ACC112 (cell line): ENCODE measurements around the gene TMEM125.

Experiments
- H2AFZ ChIP-seq: fragments of 200-600 bp; sonication (generic); one replicate; pipeline ENCODE4 v1.6.0; 2017; ENCODE audit warnings: antibody characterized with exemption, low read length; ENCODE audit not compliant: unreplicated experiment
- H3K27ac ChIP-seq: fragments of 200-600 bp; sonication (generic); 2 replicates; pipeline ENCODE4 v1.5.1; 2014; ENCODE audit warnings: low read depth, mild to moderate bottlenecking, antibody characterized with exemption, low read length, moderate library complexity
- H3K27me3 ChIP-seq: fragments of 200-600 bp; sonication (generic); 2 replicates; pipeline ENCODE4 v1.6.1; 2014; ENCODE audit warnings: mild to moderate bottlenecking, antibody characterized with exemption, low read length, moderate library complexity, mixed read lengths; ENCODE audit not compliant: insufficient read depth
- H3K36me3 ChIP-seq: fragments of 200-600 bp; sonication (generic); 2 replicates; pipeline ENCODE4 v1.6.1; 2016; ENCODE audit warnings: mild to moderate bottlenecking, antibody characterized with exemption, low read length, moderate library complexity, mixed read lengths; ENCODE audit not compliant: insufficient read depth
- H3K4me1 ChIP-seq: fragments of 200-600 bp; sonication (generic); one replicate; pipeline ENCODE4 v1.6.1; 2016; ENCODE audit warnings: low read length, mixed read lengths; ENCODE audit not compliant: insufficient read depth, unreplicated experiment, control insufficient read depth
- H3K4me3 ChIP-seq: fragments of 200-600 bp; sonication (generic); 2 replicates; pipeline ENCODE4 v1.5.1; 2014; ENCODE audit warnings: mild to moderate bottlenecking, low read depth, low read length
- H3K79me2 ChIP-seq: fragments of 200-600 bp; sonication (generic); one replicate; pipeline ENCODE4 v1.6.0; 2016; ENCODE audit warnings: low read length; ENCODE audit not compliant: control insufficient read depth, unreplicated experiment, insufficient read depth

The TMEM125 gene

DNA sequence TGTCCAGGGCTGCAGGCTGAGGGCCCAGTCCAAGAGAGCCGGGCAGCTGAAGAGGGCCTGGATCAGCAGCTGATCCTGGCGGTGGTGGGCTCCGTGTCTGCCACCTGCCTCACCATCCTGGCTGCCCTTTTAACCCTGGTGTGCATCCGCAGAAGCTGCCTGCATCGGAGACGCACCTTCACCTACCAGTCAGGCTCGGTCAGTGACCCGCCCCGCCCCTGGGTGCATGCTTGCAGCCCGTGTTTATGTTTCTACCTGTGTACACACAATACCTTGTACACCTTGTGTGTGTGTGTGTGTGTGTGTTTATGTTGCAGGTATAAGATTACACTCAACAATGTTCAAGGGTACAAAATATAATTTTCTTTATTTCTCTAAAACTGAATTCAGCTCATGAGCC lies 44.0 kb downstream of the TMEM125 start:
- Histone ChIP-seq H3K27ac (no peak overlapping the region), H3K4me3 (no peak overlapping the region)

DNA sequence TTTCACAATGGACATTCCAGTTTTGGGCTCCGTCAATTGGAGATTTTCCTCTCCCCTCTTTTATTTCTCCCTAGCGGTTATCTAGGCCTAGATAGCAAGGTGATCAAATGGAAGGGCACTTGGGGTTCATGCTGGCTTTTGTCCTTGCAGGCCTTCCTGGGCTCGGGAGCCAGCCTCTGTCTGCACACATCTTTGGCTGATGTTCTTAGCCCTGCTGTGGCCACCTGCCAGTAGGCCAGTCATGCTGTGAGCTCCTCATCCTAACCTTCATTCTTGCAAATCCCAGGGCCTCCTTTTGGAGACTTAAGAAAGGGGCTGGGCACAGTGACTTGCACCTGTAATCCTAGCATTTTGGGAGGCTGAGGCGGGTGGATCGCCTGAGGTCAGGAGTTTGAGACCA lies 44.5 kb downstream of the TMEM125 start:
- Histone ChIP-seq H3K4me3 (no peak overlapping the region), H3K27ac (no peak overlapping the region), H3K79me2 (no peaks in the 10 kb centered on the region), H3K36me3 (no peaks in the 10 kb centered on the region), H2AFZ (no peak overlapping the region), H3K27me3 (no peaks in the 10 kb centered on the region), H3K4me1 (no peaks in the 10 kb centered on the region)

More for the DNA sequence above, 44.0 kb downstream of the TMEM125 start:
- Histone ChIP-seq H3K27me3 (no peaks in the 10 kb centered on the region), H3K4me1 (no peaks in the 10 kb centered on the region), H3K79me2 (no peaks in the 10 kb centered on the region), H2AFZ (no peak overlapping the region), H3K36me3 (no peaks in the 10 kb centered on the region)

DNA sequence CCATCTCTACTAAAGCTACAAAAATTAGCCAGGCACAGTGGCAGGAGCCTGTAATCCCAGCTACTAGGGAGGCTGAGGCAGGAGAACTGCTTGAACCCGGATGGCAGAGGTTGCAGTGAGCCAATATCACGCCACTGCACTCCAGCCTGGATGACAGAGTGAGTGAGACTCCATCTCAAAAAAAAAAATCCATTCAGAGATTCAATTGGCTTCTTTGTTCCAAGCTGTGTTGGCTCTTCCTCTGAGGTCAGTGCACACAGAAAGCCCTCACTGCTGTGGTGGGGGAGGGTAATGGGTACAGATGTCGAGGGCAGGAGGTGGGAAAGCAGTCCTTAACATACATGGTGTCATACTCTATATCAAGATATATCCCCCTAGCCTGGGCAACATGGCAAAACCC lies 45.7 kb downstream of the TMEM125 start:
- Histone ChIP-seq H2AFZ (no peak overlapping the region), H3K27ac (no peak overlapping the region), H3K4me1 (no peaks in the 10 kb centered on the region), H3K79me2 (no peaks in the 10 kb centered on the region), H3K4me3 (no peak overlapping the region), H3K27me3 (no peaks in the 10 kb centered on the region), H3K36me3 (no peaks in the 10 kb centered on the region)

DNA sequence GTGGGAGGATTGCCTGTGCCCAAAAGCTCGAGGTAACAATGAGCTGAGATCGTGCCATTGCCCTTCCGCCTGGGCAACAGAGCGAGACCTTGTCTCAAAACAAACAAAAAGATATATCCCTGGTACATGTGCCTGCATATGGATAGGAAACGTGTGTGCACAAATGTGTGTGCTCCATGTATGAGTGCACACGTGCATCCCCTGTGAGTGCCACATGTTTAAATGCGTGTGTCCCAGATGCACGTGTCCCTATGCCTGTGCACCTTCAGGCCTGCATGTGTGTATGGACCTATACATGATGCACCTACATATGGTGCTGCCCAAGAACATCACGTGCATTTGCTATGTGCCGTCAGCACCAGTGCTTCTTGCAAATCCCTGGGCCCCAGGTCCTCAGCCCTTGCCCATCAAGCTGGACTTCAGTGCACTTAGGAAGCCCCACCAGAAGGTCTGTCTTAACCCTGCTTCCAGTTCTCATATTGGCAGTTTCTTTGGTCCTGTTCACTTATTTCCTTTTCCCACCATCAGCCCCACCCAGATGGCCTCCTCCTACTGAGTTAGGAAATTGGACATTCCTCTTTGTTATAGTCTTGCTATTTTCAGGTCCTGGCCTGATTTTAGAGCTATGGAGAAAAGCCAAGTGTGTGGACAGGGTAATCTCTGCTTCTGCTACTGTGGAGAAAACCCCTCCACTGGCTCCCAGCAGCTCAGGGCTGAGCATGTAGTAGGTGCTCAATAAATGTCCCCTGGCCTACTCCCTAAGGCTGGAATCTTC lies 46.4 kb downstream of the TMEM125 start:
- Histone ChIP-seq H3K4me1 (no peaks in the 10 kb centered on the region), H3K27ac (no peak overlapping the region), H3K27me3 (no peaks in the 10 kb centered on the region), H3K36me3 (no peaks in the 10 kb centered on the region), H3K4me3 (no peak overlapping the region), H3K79me2 (no peaks in the 10 kb centered on the region), H2AFZ (no peak overlapping the region)

DNA sequence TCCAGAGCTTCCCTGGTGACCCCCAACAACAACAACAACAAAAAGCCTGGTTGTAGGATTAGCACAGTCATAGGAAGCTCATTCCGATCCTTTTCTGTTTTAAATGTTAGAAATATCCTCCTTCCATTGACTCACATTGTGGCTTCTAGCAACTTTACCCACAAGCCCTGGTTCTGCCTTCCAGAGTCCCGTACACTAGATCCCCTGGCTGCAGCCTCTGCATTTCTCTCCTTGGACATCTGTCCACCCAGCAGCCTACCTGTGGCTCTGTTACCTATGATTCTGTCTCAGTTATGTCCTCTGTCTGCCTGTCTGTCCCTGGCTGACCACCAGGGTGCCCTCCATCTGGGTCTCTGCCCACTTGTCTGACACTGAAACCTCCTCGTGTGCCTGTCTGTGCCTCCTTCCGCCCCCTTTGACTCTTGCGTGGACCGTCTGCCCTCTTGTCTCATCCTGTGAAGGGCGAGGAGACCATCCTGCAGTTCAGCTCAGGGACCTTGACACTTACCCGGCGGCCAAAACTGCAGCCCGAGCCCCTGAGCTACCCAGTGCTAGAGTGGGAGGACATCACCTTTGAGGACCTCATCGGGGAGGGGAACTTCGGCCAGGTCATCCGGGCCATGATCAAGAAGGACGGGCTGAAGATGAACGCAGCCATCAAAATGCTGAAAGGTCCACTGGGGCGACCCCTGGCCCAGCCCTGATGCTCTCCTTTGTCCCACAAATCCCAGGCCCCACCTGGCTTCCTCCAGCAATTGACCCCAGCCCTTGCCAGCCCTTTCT lies 47.1 kb downstream of the TMEM125 start:
- H3K36me3 ChIP-seq: no peaks in the 10 kb centered on the region
- H3K4me3 ChIP-seq: no peak overlapping the region
- H3K4me1 ChIP-seq: no peaks in the 10 kb centered on the region
- H3K79me2 ChIP-seq: no peaks in the 10 kb centered on the region
- no peak overlapping the region for H3K27ac ChIP-seq
- H2AFZ ChIP-seq: no peak overlapping the region
- H3K27me3 ChIP-seq: no peaks in the 10 kb centered on the region

DNA sequence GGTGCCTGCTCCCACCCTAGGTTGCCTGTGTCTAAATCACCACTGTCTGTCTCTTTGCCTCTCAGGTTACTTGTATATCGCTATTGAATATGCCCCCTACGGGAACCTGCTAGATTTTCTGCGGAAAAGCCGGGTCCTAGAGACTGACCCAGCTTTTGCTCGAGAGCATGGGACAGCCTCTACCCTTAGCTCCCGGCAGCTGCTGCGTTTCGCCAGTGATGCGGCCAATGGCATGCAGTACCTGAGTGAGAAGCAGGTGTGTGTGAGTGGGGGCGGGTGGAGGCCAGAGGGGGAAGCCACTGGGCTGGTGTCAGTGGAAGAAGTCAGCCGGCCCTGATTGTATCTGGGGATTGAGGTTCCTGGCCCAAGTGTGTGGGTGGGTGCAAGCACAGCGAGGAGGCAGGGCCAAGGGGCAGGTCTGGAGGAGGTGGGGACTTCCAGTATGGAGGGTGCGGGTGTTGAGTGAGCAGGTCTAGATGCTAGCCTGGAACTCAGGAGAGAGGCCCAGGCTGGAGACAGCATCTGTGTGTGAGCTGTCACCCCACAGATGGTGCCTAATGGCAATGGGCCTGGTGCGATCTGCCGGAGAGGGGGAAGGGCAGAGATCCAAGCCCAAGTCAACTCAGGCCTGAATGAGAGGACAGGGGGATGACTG lies 48.2 kb downstream of the TMEM125 start:
- Histone ChIP-seq H3K79me2 (no peaks in the 10 kb centered on the region), H3K4me3 (no peak overlapping the region), H3K27ac (no peak overlapping the region), H3K4me1 (no peaks in the 10 kb centered on the region), H2AFZ (no peak overlapping the region), H3K36me3 (no peaks in the 10 kb centered on the region), H3K27me3 (no peaks in the 10 kb centered on the region)

DNA sequence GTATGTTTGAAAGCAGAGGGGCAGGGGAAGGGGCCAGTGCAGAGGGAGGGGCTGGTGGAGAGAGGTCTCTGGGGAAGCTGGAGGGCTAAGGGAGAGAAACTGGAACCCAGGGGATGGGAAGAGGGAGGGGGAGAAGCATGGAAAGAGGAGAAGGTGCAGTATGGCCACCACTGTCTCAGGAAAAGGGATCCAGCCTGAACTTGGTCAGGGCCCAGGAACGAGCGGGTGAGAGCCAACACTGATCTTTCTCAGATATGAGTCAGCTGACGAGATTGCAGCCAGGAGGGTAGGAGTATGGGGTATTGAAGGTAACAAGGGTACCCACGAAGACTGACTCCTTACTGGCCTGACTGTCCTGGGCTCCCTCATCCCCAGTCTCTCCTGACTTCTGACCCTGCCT lies 49.0 kb downstream of the TMEM125 start:
- Histone ChIP-seq H3K4me3 (no peak overlapping the region), H3K27ac (no peak overlapping the region), H3K4me1 (no peaks in the 10 kb centered on the region), H2AFZ (no peak overlapping the region), H3K27me3 (no peaks in the 10 kb centered on the region), H3K36me3 (no peaks in the 10 kb centered on the region), H3K79me2 (no peaks in the 10 kb centered on the region)

DNA sequence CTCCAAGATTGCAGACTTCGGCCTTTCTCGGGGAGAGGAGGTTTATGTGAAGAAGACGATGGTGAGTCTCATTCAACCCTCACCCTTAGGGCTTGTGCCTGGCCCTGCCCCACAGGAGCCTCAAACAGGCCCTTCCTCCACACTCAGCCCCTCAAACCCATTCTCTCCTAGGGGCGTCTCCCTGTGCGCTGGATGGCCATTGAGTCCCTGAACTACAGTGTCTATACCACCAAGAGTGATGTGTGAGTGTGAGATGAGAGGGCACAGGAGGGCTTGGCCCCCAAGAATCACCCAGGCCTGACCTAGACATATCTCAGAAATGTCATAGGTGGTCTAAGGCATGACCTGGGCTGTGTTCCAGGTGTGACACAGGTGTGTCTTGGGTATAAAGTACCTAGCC lies 49.5 kb downstream of the TMEM125 start:
- no peaks in the 10 kb centered on the region for H3K36me3 ChIP-seq

DNA sequence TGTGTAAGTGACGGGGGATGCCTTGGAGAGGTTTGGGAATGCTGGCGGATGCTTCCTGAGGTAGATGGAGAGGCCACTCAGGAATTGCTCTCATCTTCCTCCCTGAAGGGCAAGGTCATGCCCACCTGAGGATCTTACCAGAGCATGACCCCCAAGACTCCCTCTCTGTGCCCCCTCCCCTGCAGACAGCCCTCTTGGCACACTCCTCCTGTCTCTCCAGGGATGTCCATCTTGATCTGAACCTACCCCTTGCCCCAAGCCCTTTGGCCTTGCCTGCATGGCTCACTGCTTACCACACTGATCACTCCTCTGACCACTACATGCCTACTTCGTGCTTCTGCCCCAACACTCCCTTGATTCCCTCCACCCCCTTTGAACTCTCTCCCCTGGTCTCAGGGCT lies 50.0 kb downstream of the TMEM125 start:
- no peak overlapping the region for H3K27ac ChIP-seq
- H3K4me3 ChIP-seq: no peak overlapping the region
- H3K4me1 ChIP-seq: no peaks in the 10 kb centered on the region
- H3K27me3 ChIP-seq: no peaks in the 10 kb centered on the region
- H3K36me3 ChIP-seq: no peaks in the 10 kb centered on the region
- no peak overlapping the region for H2AFZ ChIP-seq
- no peaks in the 10 kb centered on the region for H3K79me2 ChIP-seq

More for the DNA sequence above, 49.5 kb downstream of the TMEM125 start:
- H3K27me3 ChIP-seq: no peaks in the 10 kb centered on the region
- H2AFZ ChIP-seq: no peak overlapping the region
- H3K4me1 ChIP-seq: no peaks in the 10 kb centered on the region
- no peak overlapping the region for H3K4me3 ChIP-seq
- H3K27ac ChIP-seq: no peak overlapping the region
- no peaks in the 10 kb centered on the region for H3K79me2 ChIP-seq

DNA sequence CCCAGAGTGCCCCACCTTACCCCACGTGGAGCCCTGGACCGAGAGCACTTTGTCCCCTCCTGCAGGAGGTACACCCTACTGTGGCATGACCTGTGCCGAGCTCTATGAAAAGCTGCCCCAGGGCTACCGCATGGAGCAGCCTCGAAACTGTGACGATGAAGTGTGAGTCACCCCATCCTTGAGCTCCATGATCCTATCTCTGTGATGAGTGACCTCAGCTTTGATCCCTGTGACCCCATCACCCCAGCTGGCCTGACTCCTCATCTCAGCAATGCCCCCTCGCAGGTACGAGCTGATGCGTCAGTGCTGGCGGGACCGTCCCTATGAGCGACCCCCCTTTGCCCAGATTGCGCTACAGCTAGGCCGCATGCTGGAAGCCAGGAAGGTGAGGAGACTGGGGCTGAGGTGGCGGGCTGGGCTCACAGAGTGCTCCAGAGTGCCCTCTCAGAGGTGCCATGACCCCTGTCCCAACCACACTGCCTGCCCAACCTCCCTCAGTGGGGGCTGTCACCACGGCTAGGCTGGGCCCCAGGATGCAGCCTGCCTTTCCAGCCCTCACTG lies 51.6 kb downstream of the TMEM125 start:
- no peak overlapping the region for H3K4me3 ChIP-seq
- H3K36me3 ChIP-seq: no peaks in the 10 kb centered on the region
- no peaks in the 10 kb centered on the region for H3K4me1 ChIP-seq
- no peaks in the 10 kb centered on the region for H3K79me2 ChIP-seq
- no peak overlapping the region for H3K27ac ChIP-seq
- no peak overlapping the region for H2AFZ ChIP-seq
- H3K27me3 ChIP-seq: no peaks in the 10 kb centered on the region
